Osteoblast (primary cell): ENCODE measurements around the gene MYO3B. TPM values are rescaled to one million over a fixed set of nuclear protein-coding genes. Genes with fewer than 3 reads are reported as not detected.

Source experiments
- DNase-seq: peaks from one replicate; pipeline ENCODE4 v3.0.0; 2011; ENCODE audit warnings: low spot score, mixed read lengths; ENCODE audit not compliant: insufficient read length; ENCODE audit errors: missing footprints
- H2AFZ ChIP-seq: 2 replicates; pipeline ENCODE4 v1.6.0; 2011; ENCODE audit warnings: mild to moderate bottlenecking, low read length
- H3K27ac ChIP-seq: 2 replicates; pipeline ENCODE4 v1.5.1; 2011; ENCODE audit warnings: mild to moderate bottlenecking, low read depth, low read length, moderate library complexity
- H3K27me3 ChIP-seq: 2 replicates; pipeline ENCODE4 v1.6.0; 2012; ENCODE audit warnings: mild to moderate bottlenecking, control low read depth, inconsistent platforms, low read length, moderate library complexity; ENCODE audit not compliant: insufficient read depth
- H3K36me3 ChIP-seq: 2 replicates; pipeline ENCODE4 v1.5.1; 2011; ENCODE audit warnings: mild to moderate bottlenecking, low read length, control low read depth, moderate library complexity; ENCODE audit not compliant: insufficient read depth
- H3K4me1 ChIP-seq: 2 replicates; pipeline ENCODE4 v1.5.1; 2011; ENCODE audit warnings: mild to moderate bottlenecking, low read length, control low read depth, moderate library complexity; ENCODE audit not compliant: insufficient read depth
- H3K4me2 ChIP-seq: 2 replicates; pipeline ENCODE4 v1.6.0; 2011; ENCODE audit warnings: mild to moderate bottlenecking, low read length; ENCODE audit not compliant: insufficient read depth
- H3K4me3 ChIP-seq: fragments of 200-600 bp; sonication (generic); 3 replicates; pipeline ENCODE4 v1.5.1; 2012; ENCODE audit warnings: mild to moderate bottlenecking, low read length, inconsistent platforms; ENCODE audit not compliant: insufficient read depth
- H3K79me2 ChIP-seq: 2 replicates; pipeline ENCODE4 v1.6.0; 2012; ENCODE audit warnings: mild to moderate bottlenecking, low read length, control low read depth, inconsistent platforms; ENCODE audit not compliant: insufficient read depth
- H3K9me3 ChIP-seq: 2 replicates; pipeline ENCODE4 v1.5.1; 2011; ENCODE audit warnings: low read depth, low read length, control low read depth
- H4K20me1 ChIP-seq: 2 replicates; pipeline ENCODE4 v1.6.0; 2012; ENCODE audit warnings: mild to moderate bottlenecking, low read length, control low read depth; ENCODE audit not compliant: insufficient read depth
- CTCF ChIP-seq: IDR thresholded peaks from 2 replicates; pipeline ENCODE4 v1.5.1; 2011; ENCODE audit warnings: mild to moderate bottlenecking, low read depth, low read length, moderate library complexity; ENCODE audit errors: extremely low read depth
- total RNA-seq: library from RNA; depleted of rRNA; stranded (reverse); fragments of >200 nt; gene quantifications from 2 replicates; pipeline ENCODE4 v1.2.3, GENCODE V29; 2012

MYO3B gene
- total RNA-seq, 1 donor, result 0.36 TPM

GRCh38 chr2:170639635-170640034, 461.7 kb downstream of the MYO3B start:
- no peaks in the 10 kb centered on the region for H4K20me1 ChIP-seq

GRCh38 chr2:170641961-170642360, 464.0 kb downstream of the MYO3B start:
- TF ChIP-seq CTCF, result no peak
- H3K4me2 ChIP-seq, result no peak overlapping the region
- no peaks in the 10 kb centered on the region for H3K4me1 ChIP-seq
- no peak overlapping the region for H2AFZ ChIP-seq
- no peaks in the 10 kb centered on the region for H3K9me3 ChIP-seq
- no peaks in the 10 kb centered on the region for H3K36me3 ChIP-seq
- H3K79me2 ChIP-seq, result no peaks in the 10 kb centered on the region
- no peak for DNase-seq
- H3K27ac ChIP-seq, result no peak overlapping the region
- H3K4me3 ChIP-seq, result no peak overlapping the region
- H3K27me3 ChIP-seq, result no peaks in the 10 kb centered on the region
- H4K20me1 ChIP-seq, result no peaks in the 10 kb centered on the region

More at GRCh38 chr2:170639635-170640034, 461.7 kb downstream of the MYO3B start:
- H2AFZ ChIP-seq, result no peak overlapping the region
- H3K4me2 ChIP-seq, result no peak overlapping the region
- no peaks in the 10 kb centered on the region for H3K9me3 ChIP-seq
- no peaks in the 10 kb centered on the region for H3K27me3 ChIP-seq
- H3K4me1 ChIP-seq, result no peaks in the 10 kb centered on the region
- H3K36me3 ChIP-seq, result no peaks in the 10 kb centered on the region
- no peak for TF ChIP-seq CTCF
- H3K79me2 ChIP-seq, result no peaks in the 10 kb centered on the region
- no peak overlapping the region for H3K4me3 ChIP-seq
- no peak overlapping the region for H3K27ac ChIP-seq
- DNase-seq, result no peak

DNA sequence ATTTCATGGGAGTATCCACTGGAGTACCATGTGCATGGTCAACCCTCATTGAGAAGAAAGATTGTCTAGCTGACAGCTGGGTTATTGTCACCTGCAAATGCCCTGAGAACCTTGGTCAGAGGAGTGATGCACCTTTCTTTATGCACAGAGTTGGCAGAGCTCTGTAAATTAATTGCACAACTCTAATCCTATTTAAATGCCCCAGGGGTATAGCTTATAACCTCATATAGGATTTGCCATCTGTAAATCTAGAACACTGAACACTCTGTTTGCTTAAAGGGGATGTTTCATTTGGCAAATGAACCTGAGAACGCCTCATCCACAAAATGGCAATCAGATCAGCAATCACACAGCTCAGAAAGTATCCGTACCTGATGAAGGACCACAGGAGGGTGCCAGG, 465.4 kb downstream of the MYO3B start:
- no peak overlapping the region for H2AFZ ChIP-seq
- no peak for TF ChIP-seq CTCF
- no peak overlapping the region for H3K27ac ChIP-seq
- H3K4me1 ChIP-seq, result no peaks in the 10 kb centered on the region
- H3K4me2 ChIP-seq, result no peak overlapping the region
- no peak overlapping the region for H3K4me3 ChIP-seq
- no peaks in the 10 kb centered on the region for H3K36me3 ChIP-seq
- no peaks in the 10 kb centered on the region for H4K20me1 ChIP-seq
- no peak for DNase-seq
- no peaks in the 10 kb centered on the region for H3K27me3 ChIP-seq
- H3K9me3 ChIP-seq, result no peaks in the 10 kb centered on the region
- H3K79me2 ChIP-seq, result no peaks in the 10 kb centered on the region

DNA sequence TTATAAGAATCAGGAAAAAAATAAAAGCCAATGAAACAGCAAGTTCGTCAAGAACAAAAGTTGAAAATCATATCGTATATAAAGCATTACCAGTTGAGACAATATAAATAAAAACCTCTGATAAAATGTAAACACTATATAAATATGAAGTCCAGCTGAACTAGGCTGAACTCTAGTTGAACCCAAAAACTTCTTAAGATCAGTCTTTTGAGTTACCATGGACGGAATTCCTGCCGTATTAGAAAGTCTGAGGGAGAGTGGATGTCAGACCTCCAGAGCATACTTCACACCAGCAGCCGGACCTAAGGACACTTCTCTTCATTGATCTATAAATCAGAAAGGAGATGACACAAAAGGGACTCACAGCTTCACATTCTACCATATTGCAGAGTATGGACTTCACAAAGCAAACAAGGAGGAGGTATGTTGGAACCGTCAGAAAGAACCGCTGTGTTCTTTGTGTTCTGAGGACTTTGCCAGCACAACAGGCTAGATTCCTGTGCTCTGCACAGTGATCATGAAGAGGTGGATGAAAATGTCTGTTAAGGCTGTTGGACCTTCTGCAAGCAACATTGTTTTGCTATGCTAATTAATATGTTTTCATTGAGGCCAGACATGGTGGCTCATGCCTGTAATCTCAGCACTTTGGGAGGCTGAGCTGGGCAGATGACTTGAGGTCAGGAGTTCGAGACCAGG, 469.9 kb downstream of the MYO3B start:
- DNase-seq, result no peak
- no peaks in the 10 kb centered on the region for H4K20me1 ChIP-seq
- H3K9me3 ChIP-seq, result no peaks in the 10 kb centered on the region
- H2AFZ ChIP-seq, result no peak overlapping the region
- no peaks in the 10 kb centered on the region for H3K36me3 ChIP-seq
- no peaks in the 10 kb centered on the region for H3K4me1 ChIP-seq
- H3K27ac ChIP-seq, result no peak overlapping the region
- TF ChIP-seq CTCF, result no peak
- H3K27me3 ChIP-seq, result no peaks in the 10 kb centered on the region
- H3K4me3 ChIP-seq, result no peak overlapping the region
- H3K79me2 ChIP-seq, result no peaks in the 10 kb centered on the region
- no peak overlapping the region for H3K4me2 ChIP-seq
